Glutamatergic neuron (in vitro differentiated cells): ENCODE results near the gene RNASET2. TPM values are rescaled to one million over a fixed set of nuclear protein-coding genes. Genes with fewer than 3 reads are reported as not detected.
"Not testable (repeated sequence)": the region's sequence is repeated elsewhere in the genome, so short reads cannot be mapped to it uniquely, and the experiment has no call there.

Source experiments
- DNase-seq: peaks from one replicate; pipeline ENCODE4 v3.0.0; 2022
- H3K27ac Mint-ChIP-seq: one replicate; pipeline ENCODE4 v1.8.0; 2020; ENCODE audit warnings: mild to moderate bottlenecking, mixed read lengths, inconsistent platforms; ENCODE audit not compliant: unreplicated experiment
- H3K27me3 Mint-ChIP-seq: one replicate; pipeline ENCODE4 v1.8.0; 2020; ENCODE audit warnings: mild to moderate bottlenecking, moderate library complexity, mixed read lengths, inconsistent platforms; ENCODE audit not compliant: unreplicated experiment
- H3K36me3 Mint-ChIP-seq: one replicate; pipeline ENCODE4 v1.8.0; 2020; ENCODE audit warnings: mild to moderate bottlenecking, mixed read lengths, inconsistent platforms; ENCODE audit not compliant: unreplicated experiment
- H3K4me1 Mint-ChIP-seq: one replicate; pipeline ENCODE4 v1.8.0; 2020; ENCODE audit warnings: mild to moderate bottlenecking, low read depth, mixed read lengths, inconsistent platforms; ENCODE audit not compliant: unreplicated experiment
- H3K4me3 Mint-ChIP-seq: one replicate; pipeline ENCODE4 v1.8.0; 2020; ENCODE audit warnings: mild to moderate bottlenecking, mixed read lengths, inconsistent platforms; ENCODE audit not compliant: unreplicated experiment
- H3K9me3 Mint-ChIP-seq: one replicate; pipeline ENCODE4 v1.8.0; 2020; ENCODE audit warnings: mild to moderate bottlenecking, moderate library complexity, mixed read lengths, inconsistent platforms; ENCODE audit not compliant: unreplicated experiment
- total RNA-seq: library from RNA; stranded (reverse); fragmentation: NEBNext Ultra II Directional; extraction: Animal tissue kit (Norgen Biotek cat#: 25700); gene quantifications from one replicate; pipeline ENCODE4 v1.2.1, GENCODE V29; 2021; ENCODE audit not compliant: unreplicated experiment
- TF ChIP-seq, protein P1 (sequence below): fragments of 200-600 bp; sonication (generic); IDR thresholded peaks from one replicate; pipeline ENCODE4 v1.5.0; 2021; ENCODE audit not compliant: partially characterized antibody, unreplicated experiment

Gene RNASET2
- total RNA-seq, 1 donor from 2014 or later, result 2.2 TPM

DNA sequence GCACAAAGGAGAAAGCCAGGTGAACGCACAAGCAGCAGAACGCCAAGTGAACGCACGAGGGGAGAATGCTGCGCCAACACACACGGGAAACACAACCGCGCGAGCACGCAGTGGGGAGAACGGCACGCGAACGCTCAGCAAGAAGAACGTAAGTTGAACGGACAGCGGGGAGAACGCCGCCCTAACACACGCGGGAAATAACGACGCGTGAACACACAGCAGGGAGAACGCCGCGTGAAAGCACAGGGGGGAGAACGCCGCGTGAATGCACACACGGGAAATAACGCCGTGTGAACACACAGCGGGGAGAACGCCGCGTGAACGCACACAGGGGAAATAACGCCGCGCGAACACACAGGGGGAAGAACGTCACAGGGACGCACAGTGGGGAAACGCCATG, 54.7 kb downstream of the RNASET2 start:
- H3K9me3 Mint-ChIP-seq, result peaks cover 21% of the 10 kb centered on the region
- peaks cover 8% of the 10 kb centered on the region for H3K4me1 Mint-ChIP-seq
- TF ChIP-seq, protein P1, sequence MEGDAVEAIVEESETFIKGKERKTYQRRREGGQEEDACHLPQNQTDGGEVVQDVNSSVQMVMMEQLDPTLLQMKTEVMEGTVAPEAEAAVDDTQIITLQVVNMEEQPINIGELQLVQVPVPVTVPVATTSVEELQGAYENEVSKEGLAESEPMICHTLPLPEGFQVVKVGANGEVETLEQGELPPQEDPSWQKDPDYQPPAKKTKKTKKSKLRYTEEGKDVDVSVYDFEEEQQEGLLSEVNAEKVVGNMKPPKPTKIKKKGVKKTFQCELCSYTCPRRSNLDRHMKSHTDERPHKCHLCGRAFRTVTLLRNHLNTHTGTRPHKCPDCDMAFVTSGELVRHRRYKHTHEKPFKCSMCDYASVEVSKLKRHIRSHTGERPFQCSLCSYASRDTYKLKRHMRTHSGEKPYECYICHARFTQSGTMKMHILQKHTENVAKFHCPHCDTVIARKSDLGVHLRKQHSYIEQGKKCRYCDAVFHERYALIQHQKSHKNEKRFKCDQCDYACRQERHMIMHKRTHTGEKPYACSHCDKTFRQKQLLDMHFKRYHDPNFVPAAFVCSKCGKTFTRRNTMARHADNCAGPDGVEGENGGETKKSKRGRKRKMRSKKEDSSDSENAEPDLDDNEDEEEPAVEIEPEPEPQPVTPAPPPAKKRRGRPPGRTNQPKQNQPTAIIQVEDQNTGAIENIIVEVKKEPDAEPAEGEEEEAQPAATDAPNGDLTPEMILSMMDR, result no peak
- no peak overlapping the region for H3K27ac Mint-ChIP-seq
- no peak overlapping the region for H3K4me3 Mint-ChIP-seq
- peaks cover 34% of the 10 kb centered on the region for H3K36me3 Mint-ChIP-seq
- H3K27me3 Mint-ChIP-seq, result peaks cover 10% of the 10 kb centered on the region
- DNase-seq, result no peak

DNA sequence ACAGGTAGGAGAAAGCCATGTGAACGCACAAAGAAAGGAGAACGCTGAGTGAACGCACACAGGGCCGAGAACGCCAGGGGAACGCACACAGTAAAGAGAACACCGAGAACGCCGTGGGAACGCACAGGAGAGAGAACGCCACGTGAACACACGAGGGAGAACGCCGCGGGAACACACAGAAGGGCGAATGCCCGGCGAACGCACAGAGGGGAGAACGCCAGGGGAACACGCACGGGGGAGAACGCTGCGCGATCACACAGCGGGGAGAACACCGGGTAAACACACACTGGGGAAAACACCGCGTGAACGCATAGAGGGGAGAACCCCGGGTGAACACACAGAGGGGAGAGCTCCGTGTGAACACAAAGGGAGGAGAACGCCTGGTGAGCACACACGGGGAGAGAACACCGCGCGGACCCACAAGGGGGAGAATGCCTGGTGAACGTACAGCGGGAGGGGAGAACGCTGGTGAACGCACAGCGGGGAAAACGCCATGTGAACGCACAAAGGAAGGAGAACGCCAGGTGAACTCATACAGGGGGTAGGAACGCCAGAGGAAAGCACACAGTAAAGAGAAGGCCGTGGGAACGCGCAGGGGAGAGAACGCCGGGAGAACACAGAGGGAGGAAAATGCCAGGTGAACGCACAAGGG, 55.3 kb downstream of the RNASET2 start:
- Mint-ChIP-seq H3K36me3 (peaks cover 34% of the 10 kb centered on the region), H3K9me3 (peaks cover 21% of the 10 kb centered on the region), H3K27ac (no peak overlapping the region), H3K4me3 (no peak overlapping the region), H3K4me1 (peaks cover 8% of the 10 kb centered on the region), H3K27me3 (peaks cover 10% of the 10 kb centered on the region)
- no peak for DNase-seq
- TF ChIP-seq, protein P1, result no peak

GRCh38 chr6:166900130-166900708, 56.1 kb downstream of the RNASET2 start:
- H3K4me1 Mint-ChIP-seq, result peaks cover 8% of the 10 kb centered on the region
- no peak for DNase-seq
- no peak overlapping the region for H3K27ac Mint-ChIP-seq
- TF ChIP-seq, protein P1, result no peak
- peaks cover 10% of the 10 kb centered on the region for H3K27me3 Mint-ChIP-seq
- peak overlapping the region; percentile 11 for H3K4me3 Mint-ChIP-seq
- peaks cover 34% of the 10 kb centered on the region for H3K36me3 Mint-ChIP-seq
- H3K9me3 Mint-ChIP-seq, result peaks cover 21% of the 10 kb centered on the region

- no peak overlapping the region for H3K27ac Mint-ChIP-seq
- H3K36me3 Mint-ChIP-seq, result peaks cover 34% of the 10 kb centered on the region
- H3K4me3 Mint-ChIP-seq, result no peak overlapping the region
- peaks cover 21% of the 10 kb centered on the region for H3K9me3 Mint-ChIP-seq
- TF ChIP-seq, protein P1, result no peak
- H3K4me1 Mint-ChIP-seq, result peaks cover 2% of the 10 kb centered on the region
- no peak for DNase-seq
- H3K27me3 Mint-ChIP-seq, result peaks cover 10% of the 10 kb centered on the region
These were observed 57.4 kb downstream of the RNASET2 start for GRCh38 chr6:166898910-166899309.

- not testable (repeated sequence) for H3K4me3 Mint-ChIP-seq, H3K36me3 Mint-ChIP-seq, H3K9me3 Mint-ChIP-seq, H3K27ac Mint-ChIP-seq, H3K4me1 Mint-ChIP-seq, H3K27me3 Mint-ChIP-seq, DNase-seq
These were observed 61.7 kb downstream of the RNASET2 start for GRCh38 chr6:166894614-166895013.

DNA sequence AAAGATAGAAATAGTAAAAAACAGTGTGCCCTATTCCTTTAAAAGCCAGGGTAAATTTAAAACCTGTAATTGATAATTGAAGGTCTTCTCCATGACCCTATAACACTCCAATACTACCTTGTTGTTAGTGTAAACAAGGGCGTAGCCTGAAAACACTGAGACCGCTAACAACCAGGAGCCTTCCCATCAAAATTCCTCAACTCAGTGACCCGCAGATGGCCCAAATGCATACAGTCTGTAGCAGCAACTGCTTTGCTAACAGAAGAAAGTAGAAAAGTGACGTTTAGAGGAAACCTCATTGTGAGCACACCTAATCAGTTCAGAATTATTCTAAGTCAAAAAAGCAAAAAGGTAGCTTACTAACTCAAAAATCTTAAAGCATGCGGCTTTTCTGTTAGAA, 63.9 kb downstream of the RNASET2 start:
- DNase-seq, H3K27me3 Mint-ChIP-seq, H3K4me1 Mint-ChIP-seq, H3K36me3 Mint-ChIP-seq, H3K9me3 Mint-ChIP-seq, H3K4me3 Mint-ChIP-seq, H3K27ac Mint-ChIP-seq: not testable (repeated sequence)

DNA sequence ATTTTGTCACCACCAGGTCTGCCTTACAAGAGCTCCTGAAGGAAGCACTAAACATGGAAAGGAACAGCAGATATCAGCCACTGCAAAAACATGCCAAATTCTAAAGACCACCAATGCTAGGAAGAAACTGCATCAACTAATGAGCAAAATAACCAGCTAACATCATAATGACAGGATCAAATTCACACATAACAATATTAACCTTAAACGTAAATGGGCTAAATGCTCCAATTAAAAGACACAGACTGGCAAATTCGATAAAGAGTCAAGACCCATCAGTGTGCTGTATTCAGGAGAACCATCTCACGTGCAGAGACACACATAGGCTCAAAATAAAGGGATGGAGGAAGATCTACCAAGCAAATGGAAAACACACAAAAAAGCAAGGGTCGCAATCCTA, 69.6 kb downstream of the RNASET2 start:
- H3K9me3 Mint-ChIP-seq, H3K27ac Mint-ChIP-seq, H3K4me1 Mint-ChIP-seq, DNase-seq, H3K4me3 Mint-ChIP-seq, H3K36me3 Mint-ChIP-seq, H3K27me3 Mint-ChIP-seq: not testable (repeated sequence)

- not testable (repeated sequence) for H3K4me3 Mint-ChIP-seq, H3K27ac Mint-ChIP-seq, H3K4me1 Mint-ChIP-seq, H3K27me3 Mint-ChIP-seq, H3K9me3 Mint-ChIP-seq, H3K36me3 Mint-ChIP-seq, DNase-seq
These were observed 71.4 kb downstream of the RNASET2 start for GRCh38 chr6:166884958-166885357.
